CD4-positive, alpha-beta memory T cell (primary cell): ENCODE measurements around the gene SLC25A13. TPM values are rescaled to one million over a fixed set of nuclear protein-coding genes. Genes with fewer than 3 reads are reported as not detected.
"Not testable (repeated sequence)": the region's sequence is repeated elsewhere in the genome, so short reads cannot be mapped to it uniquely, and the experiment has no call there.

Source experiments
- CTCF ChIA-PET: fragments of 350-600 bp; sonication (Branson Sonifier 250); formaldehyde crosslinking; loops from one replicate; lab custom pipeline; 2021; ENCODE audit warnings: inconsistent platforms; ENCODE audit not compliant: partially characterized antibody; lab: Charles Lee
- POLR2A ChIA-PET: fragments of 350-600 bp; sonication (Branson Sonifier 250); formaldehyde crosslinking; loops from one replicate; lab custom pipeline; 2021; ENCODE audit not compliant: partially characterized antibody; lab: Charles Lee
- DNase-seq, 5 donors: peaks; one replicate each; pipeline versions ENCODE4 v3.0.0 to v3.0.0-alpha.2; 2020 to 2022; ENCODE audit warnings: mixed read lengths in 1 of 5
- H3K27ac ChIP-seq: one replicate; pipeline ENCODE4 v1.7.0; 2013; ENCODE audit warnings: low read depth, low read length
- H3K27me3 ChIP-seq: 2 replicates; pipeline ENCODE4 v1.7.0; 2013; ENCODE audit warnings: mild to moderate bottlenecking, low read length, moderate library complexity; ENCODE audit not compliant: insufficient read depth
- H3K36me3 ChIP-seq: 2 replicates; pipeline ENCODE4 v1.7.0; 2013; ENCODE audit warnings: mild to moderate bottlenecking, low read length, moderate library complexity; ENCODE audit not compliant: insufficient read depth
- H3K4me1 ChIP-seq: 2 replicates; pipeline ENCODE4 v1.7.0; 2013; ENCODE audit warnings: mild to moderate bottlenecking, low read length, moderate library complexity; ENCODE audit not compliant: insufficient read depth
- H3K4me3 ChIP-seq, 2 donors: one replicate each; pipeline ENCODE4 v1.7.0; 2013; ENCODE audit warnings: low read length in 2 of 2, mild to moderate bottlenecking in 1 of 2
- H3K9me3 ChIP-seq, 2 donors: one replicate each; pipeline ENCODE4 v1.7.0; 2013; ENCODE audit warnings: low read length in 2 of 2, control low read depth in 1 of 2; ENCODE audit not compliant: control insufficient read depth in 1 of 2
- H3K27ac Mint-ChIP-seq, 7 donors: one replicate each; pipeline ENCODE4 v1.8.0; 2020 to 2021; ENCODE audit warnings: mixed read lengths in 7 of 7, mild to moderate bottlenecking in 6 of 7, inconsistent platforms in 3 of 7, moderate library complexity in 3 of 7
- H3K27me3 Mint-ChIP-seq, 2 donors: one replicate each; pipeline ENCODE4 v1.8.0; 2020 to 2021; ENCODE audit warnings: mixed read lengths in 2 of 2
- H3K36me3 Mint-ChIP-seq, 2 donors: one replicate each; pipeline ENCODE4 v1.8.0; 2020 to 2021; ENCODE audit warnings: mixed read lengths in 2 of 2, inconsistent platforms in 1 of 2, mild to moderate bottlenecking in 1 of 2
- H3K4me1 Mint-ChIP-seq, 4 donors: one replicate each; pipeline ENCODE4 v1.8.0; 2020 to 2021; ENCODE audit warnings: mixed read lengths in 4 of 4, mild to moderate bottlenecking in 1 of 4
- H3K4me3 Mint-ChIP-seq, 8 donors: one replicate each; pipeline ENCODE4 v1.8.0; 2020 to 2021; ENCODE audit warnings: mixed read lengths in 8 of 8, mild to moderate bottlenecking in 7 of 8, moderate library complexity in 6 of 8, inconsistent platforms in 3 of 8
- H3K9me3 Mint-ChIP-seq, 8 donors: one replicate each; pipeline ENCODE4 v1.8.0; 2020 to 2021; ENCODE audit warnings: mixed read lengths in 8 of 8, mild to moderate bottlenecking in 5 of 8, inconsistent platforms in 3 of 8, moderate library complexity in 1 of 8
- intact Hi-C: fragments of 100-400 bp; cut with micrococcal nuclease; formaldehyde crosslinking; loops from one replicate; pipeline ENCODE4 v1.15.1; 2023
- polyA plus RNA-seq, 2 donors: library from polyadenylated mRNA; unstranded; fragments of 300-500 nt; fragmentation: Illumina TruSeq; gene quantifications; one replicate each; pipeline ENCODE4 v1.2.3, GENCODE V29; 2021
- total RNA-seq, 2 experiments: library from RNA; stranded (reverse); gene quantifications; one replicate each; pipeline ENCODE4 v1.2.3, GENCODE V29; 2021

SLC25A13 gene
- total and polyA plus RNA-seq, 4 experiments from 2014 or later: 5.2 to 12.2 (median 8.2) TPM

GRCh38 chr7:96300502-96300901 lies 21.4 kb downstream of the SLC25A13 start:
- Histone ChIP-seq H3K4me1 (peaks cover 30% of the 10 kb centered on the region), H3K36me3 (no peaks in the 10 kb centered on the region), H3K27ac (no peak overlapping the region), H3K27me3 (no peaks in the 10 kb centered on the region), H3K4me3 (no peak overlapping the region), H3K9me3 (no peaks in the 10 kb centered on the region)
- Mint-ChIP-seq H3K4me3 (peak overlapping the region in 1 of 8 donors; percentile 8), H3K36me3 (peaks cover 1 to 3% of the 10 kb centered on the region in 2 donors), H3K9me3 (no peaks in the 10 kb centered on the region), H3K27ac (no peak overlapping the region), H3K27me3 (no peaks in the 10 kb centered on the region), H3K4me1 (peaks cover 22 to 50% (median 33%) of the 10 kb centered on the region in 4 donors)
- ChIA-PET POLR2A (no interaction called here), CTCF (no interaction called here)
- DNase-seq: no peak
- intact Hi-C loops: no loop called here

GRCh38 chr7:96299496-96299895 lies 22.4 kb downstream of the SLC25A13 start:
- peaks cover 29% of the 10 kb centered on the region for H3K4me1 ChIP-seq
- DNase-seq: no peak
- H3K4me3 ChIP-seq: no peak overlapping the region
- Mint-ChIP-seq H3K27me3 (no peaks in the 10 kb centered on the region), H3K4me1 (peaks cover 19 to 44% (median 31%) of the 10 kb centered on the region in 4 donors), H3K9me3 (no peaks in the 10 kb centered on the region), H3K4me3 (no peak overlapping the region), H3K27ac (no peak overlapping the region), H3K36me3 (peaks cover 6 to 10% of the 10 kb centered on the region in 2 donors)
- POLR2A ChIA-PET: no interaction called here
- no peaks in the 10 kb centered on the region for H3K27me3 ChIP-seq
- no peaks in the 10 kb centered on the region for H3K36me3 ChIP-seq
- H3K9me3 ChIP-seq: no peaks in the 10 kb centered on the region
- CTCF ChIA-PET: no interaction called here
- no peak overlapping the region for H3K27ac ChIP-seq
- intact Hi-C loops: no loop called here

GRCh38 chr7:96297876-96298275 lies 24.0 kb downstream of the SLC25A13 start:
- H3K27ac Mint-ChIP-seq: no peak overlapping the region
- H3K27me3 Mint-ChIP-seq: no peaks in the 10 kb centered on the region
- intact Hi-C loops: no loop called here
- peaks cover 8 to 10% of the 10 kb centered on the region in 2 donors for H3K36me3 Mint-ChIP-seq
- DNase-seq: no peak
- Histone ChIP-seq H3K9me3 (no peaks in the 10 kb centered on the region), H3K27me3 (no peaks in the 10 kb centered on the region), H3K4me3 (no peak overlapping the region), H3K4me1 (peaks cover 13% of the 10 kb centered on the region), H3K27ac (no peak overlapping the region), H3K36me3 (no peaks in the 10 kb centered on the region)
- CTCF ChIA-PET: interaction anchor here (0.9 kb wide), 1 partner anchor 20 kb away, joined by 3 read pairs; no protein-coding TSS in a partner anchor
- no peak overlapping the region for H3K4me3 Mint-ChIP-seq
- H3K9me3 Mint-ChIP-seq: peaks cover 0 to under 1% (median 0%) of the 10 kb centered on the region in 8 donors
- peaks cover 7 to 29% (median 17%) of the 10 kb centered on the region in 4 donors for H3K4me1 Mint-ChIP-seq
- POLR2A ChIA-PET: no interaction called here

- H3K27ac Mint-ChIP-seq, H3K27me3 ChIP-seq, H3K36me3 ChIP-seq, H3K9me3 Mint-ChIP-seq, intact Hi-C loops, CTCF ChIA-PET, H3K27ac ChIP-seq, H3K4me3 Mint-ChIP-seq, H3K27me3 Mint-ChIP-seq, POLR2A ChIA-PET, H3K36me3 Mint-ChIP-seq, H3K4me3 ChIP-seq, DNase-seq, H3K9me3 ChIP-seq: not testable (repeated sequence)
- peaks cover 10% of the 10 kb centered on the region for H3K4me1 ChIP-seq
- H3K4me1 Mint-ChIP-seq: peaks cover 5 to 25% (median 15%) of the 10 kb centered on the region in 4 donors
Measured at GRCh38 chr7:96297446-96297845, 24.5 kb downstream of the SLC25A13 start.

GRCh38 chr7:96293911-96294310 lies 28.0 kb downstream of the SLC25A13 start:
- H3K36me3 ChIP-seq, H3K27me3 ChIP-seq, intact Hi-C loops, H3K27ac ChIP-seq, H3K9me3 ChIP-seq, CTCF ChIA-PET, H3K4me3 Mint-ChIP-seq, H3K27ac Mint-ChIP-seq, H3K4me3 ChIP-seq, H3K4me1 ChIP-seq, H3K27me3 Mint-ChIP-seq, POLR2A ChIA-PET, H3K9me3 Mint-ChIP-seq, DNase-seq: not testable (repeated sequence)
- H3K36me3 Mint-ChIP-seq: peaks cover 10 to 16% of the 10 kb centered on the region in 2 donors
- peaks cover 1 to 19% (median 6%) of the 10 kb centered on the region in 4 donors for H3K4me1 Mint-ChIP-seq

GRCh38 chr7:96287559-96287958 lies 34.3 kb downstream of the SLC25A13 start:
- H3K36me3 Mint-ChIP-seq: peaks cover 2 to 6% of the 10 kb centered on the region in 2 donors
- Histone ChIP-seq H3K36me3 (no peaks in the 10 kb centered on the region), H3K27ac (no peak overlapping the region), H3K9me3 (no peaks in the 10 kb centered on the region), H3K4me3 (no peak overlapping the region), H3K27me3 (no peaks in the 10 kb centered on the region), H3K4me1 (peaks cover 40% of the 10 kb centered on the region)
- H3K27ac Mint-ChIP-seq: peak overlapping the region in 6 of 7 donors; percentile 9 to 99 (median 87)
- POLR2A ChIA-PET: interaction anchor here (2.4 kb wide), 1 partner anchor 34 kb away, joined by 12 read pairs; the partner anchor contains the start of gene SLC25A13
- H3K4me3 Mint-ChIP-seq: peak overlapping the region in 1 of 8 donors; percentile 35
- H3K9me3 Mint-ChIP-seq: no peaks in the 10 kb centered on the region
- CTCF ChIA-PET: no interaction called here
- no peak for DNase-seq
- intact Hi-C loops: loop anchor here (5.0 kb wide), 1 partner anchor 830 kb away; the partner anchor contains the start of gene SDHAF3
- peaks cover 33 to 56% (median 45%) of the 10 kb centered on the region in 4 donors for H3K4me1 Mint-ChIP-seq
- H3K27me3 Mint-ChIP-seq: no peaks in the 10 kb centered on the region

- H3K27ac Mint-ChIP-seq: peak overlapping the region in 6 of 7 donors; percentile 9 to 99 (median 87)
- Histone ChIP-seq H3K27me3 (no peaks in the 10 kb centered on the region), H3K9me3 (no peaks in the 10 kb centered on the region), H3K36me3 (no peaks in the 10 kb centered on the region), H3K4me3 (no peak overlapping the region), H3K27ac (no peak overlapping the region), H3K4me1 (peaks cover 40% of the 10 kb centered on the region)
- intact Hi-C loops: loop anchor here (5.0 kb wide), 1 partner anchor 830 kb away; the partner anchor contains the start of gene SDHAF3
- H3K36me3 Mint-ChIP-seq: peaks cover 2 to 6% of the 10 kb centered on the region in 2 donors
- H3K9me3 Mint-ChIP-seq: no peaks in the 10 kb centered on the region
- POLR2A ChIA-PET: interaction anchor here (2.4 kb wide), 1 partner anchor 35 kb away, joined by 12 read pairs; the partner anchor contains the start of gene SLC25A13
- H3K4me1 Mint-ChIP-seq: peaks cover 33 to 56% (median 45%) of the 10 kb centered on the region in 4 donors
- CTCF ChIA-PET: no interaction called here
- peak overlapping the region in 1 of 8 donors; percentile 35 for H3K4me3 Mint-ChIP-seq
- no peak for DNase-seq
- no peaks in the 10 kb centered on the region for H3K27me3 Mint-ChIP-seq
Measured at GRCh38 chr7:96287132-96287531, 34.8 kb downstream of the SLC25A13 start.
